SK-N-SH (cell line): ENCODE results near the gene C3orf85. TPM values are rescaled to one million over a fixed set of nuclear protein-coding genes. Genes with fewer than 3 reads are reported as not detected.

Experiments
- CTCF ChIA-PET: fragments of 300-600, 350-600 bp; formaldehyde crosslinking; extraction: SDS; loops from one replicate; lab custom pipeline; 2021; lab: Yijun Ruan, JAX
- POLR2A ChIA-PET: fragments of 350-600 bp; sonication (Branson Sonifier 250); formaldehyde crosslinking; extraction: SDS; loops from one replicate; lab custom pipeline; 2020; ENCODE audit warnings: antibody characterized with exemption, inconsistent platforms; lab: Yijun Ruan, JAX
- DNase-seq: peaks from one replicate; pipeline ENCODE4 v3.0.0; 2012
- H2AFZ ChIP-seq: fragments of 200-600 bp; sonication (generic); 2 replicates; pipeline ENCODE4 v1.8.1; 2016; ENCODE audit warnings: antibody characterized with exemption, mild to moderate bottlenecking, low read depth
- H3F3A ChIP-seq: fragments of 200-600 bp; sonication (generic); replicated peaks from 2 replicates; pipeline ENCODE3; 2016; ENCODE audit warnings: antibody characterized with exemption, mild to moderate bottlenecking; ENCODE audit not compliant: insufficient read depth
- H3K27ac ChIP-seq, 2 experiments: fragments of 200-500 bp in 1 of 2; fragments of 200-600 bp in 1 of 2; sonication (Bioruptor generic) in 1 of 2; sonication (generic), shearing (Covaris generic) in 1 of 2; 2 replicates each; pipeline versions ENCODE4 v1.5.1 to v1.6.1; 2014 to 2016; ENCODE audit warnings: low read depth in 2 of 2, inconsistent platforms in 1 of 2, low read length in 1 of 2, mild to moderate bottlenecking in 1 of 2, mixed read lengths in 1 of 2
- H3K27me3 ChIP-seq: fragments of 200-600 bp; sonication (generic), shearing (Covaris generic); 2 replicates; pipeline ENCODE4 v1.6.1; 2016; ENCODE audit warnings: mixed run types; ENCODE audit not compliant: insufficient read depth
- H3K36me3 ChIP-seq, 2 experiments: fragments of 200-500 bp in 1 of 2; fragments of 200-600 bp in 1 of 2; sonication (Bioruptor generic) in 1 of 2; sonication (generic) in 1 of 2; replicated peaks in 1 of 2; 2 replicates each; pipeline versions ENCODE3 to v1.5.1; 2014 to 2016; ENCODE audit warnings: low read length in 1 of 2, mild to moderate bottlenecking in 1 of 2; ENCODE audit not compliant: insufficient read depth in 2 of 2, control insufficient read depth in 1 of 2
- H3K4me1 ChIP-seq, 2 experiments: fragments of 200-500 bp in 1 of 2; fragments of 200-600 bp in 1 of 2; sonication (Bioruptor generic) in 1 of 2; sonication (generic), shearing (Covaris generic) in 1 of 2; 2 replicates each; pipeline versions ENCODE4 v1.5.1 to v1.6.1; 2014 to 2016; ENCODE audit warnings: low read depth in 1 of 2, low read length in 1 of 2, mixed run types in 1 of 2; ENCODE audit not compliant: insufficient read depth in 2 of 2, control insufficient read depth in 1 of 2
- H3K4me2 ChIP-seq: fragments of 200-600 bp; sonication (generic), shearing (Covaris generic); 2 replicates; pipeline ENCODE4 v1.6.1; 2017; ENCODE audit warnings: mixed run types
- H3K4me3 ChIP-seq, 2 experiments: fragments of 200-500 bp in 1 of 2; fragments of 200-600 bp in 1 of 2; sonication (Bioruptor generic) in 1 of 2; sonication (generic), shearing (Covaris generic) in 1 of 2; 2 replicates each; pipeline versions ENCODE4 v1.5.1 to v1.8.1; 2014 to 2016; ENCODE audit warnings: low read depth in 2 of 2, inconsistent platforms in 1 of 2, low read length in 1 of 2, mild to moderate bottlenecking in 1 of 2, mixed read lengths in 1 of 2, moderate library complexity in 1 of 2
- H3K79me2 ChIP-seq: fragments of 200-600 bp; sonication (generic); 2 replicates; pipeline ENCODE4 v1.8.1; 2017; ENCODE audit warnings: mild to moderate bottlenecking; ENCODE audit not compliant: insufficient read depth
- H3K9ac ChIP-seq: fragments of 200-600 bp; sonication (generic); 2 replicates; pipeline ENCODE4 v1.6.1; 2017; ENCODE audit warnings: mixed run types
- H3K9me2 ChIP-seq: fragments of 200-600 bp; sonication (generic); 2 replicates; pipeline ENCODE4 v1.6.1; 2017; ENCODE audit warnings: mixed run types
- H3K9me3 ChIP-seq: fragments of 200-600 bp; sonication (generic); 2 replicates; pipeline ENCODE4 v1.6.1; 2017; ENCODE audit warnings: mixed run types, mild to moderate bottlenecking, moderate library complexity
- H4K20me1 ChIP-seq: fragments of 200-600 bp; sonication (generic); 2 replicates; pipeline ENCODE4 v1.6.1; 2017; ENCODE audit warnings: mild to moderate bottlenecking, mixed run types; ENCODE audit not compliant: insufficient read depth
- FOXJ3 ChIP-seq: sonication (generic); formaldehyde crosslinking; IDR thresholded peaks from 2 replicates; pipeline ENCODE4 v1.5.1; 2020; ENCODE audit warnings: mild to moderate bottlenecking, missing genetic modification reagents
- GATA2 ChIP-seq: sonication (generic); formaldehyde crosslinking; IDR thresholded peaks from 2 replicates; pipeline ENCODE4 v1.5.0; 2020; ENCODE audit warnings: mild to moderate bottlenecking, missing genetic modification reagents
- MEF2A ChIP-seq: IDR thresholded peaks from 2 replicates; pipeline ENCODE4 v1.4.0; 2012; ENCODE audit warnings: low read depth, borderline replicate concordance
- MXI1 ChIP-seq: IDR thresholded peaks from 2 replicates; pipeline ENCODE4 v1.6.1; 2012; ENCODE audit warnings: mild to moderate bottlenecking, low read depth, low read length, improper control_type of control experiment
- NRF1 ChIP-seq: IDR thresholded peaks from 2 replicates; pipeline ENCODE4 v1.6.1; 2012; ENCODE audit warnings: low read depth, mild to moderate bottlenecking, low read length
- RAD21 ChIP-seq: IDR thresholded peaks from 2 replicates; pipeline ENCODE4 v1.6.1; 2012; ENCODE audit warnings: mild to moderate bottlenecking, low read length
- REST ChIP-seq: IDR thresholded peaks from 2 replicates; pipeline ENCODE4 v1.6.1; 2012; ENCODE audit warnings: mild to moderate bottlenecking, low read depth, low read length, moderate library complexity
- RFX5 ChIP-seq: IDR thresholded peaks from 2 replicates; pipeline ENCODE4 v1.6.1; 2012; ENCODE audit warnings: mild to moderate bottlenecking, improper control_type of control experiment, low read length
- RXRA ChIP-seq: IDR thresholded peaks from 2 replicates; pipeline ENCODE4 v1.4.0; 2012; ENCODE audit warnings: low read depth, mild to moderate bottlenecking, borderline replicate concordance
- SIN3A ChIP-seq: IDR thresholded peaks from 2 replicates; pipeline ENCODE4 v1.6.1; 2012; ENCODE audit warnings: low read depth, mild to moderate bottlenecking, low read length, moderate library complexity, borderline replicate concordance
- TAF1 ChIP-seq: IDR thresholded peaks from 2 replicates; pipeline ENCODE4 v1.6.1; 2012; ENCODE audit warnings: low read depth, mild to moderate bottlenecking, low read length, moderate library complexity, borderline replicate concordance
- TCF12 ChIP-seq: IDR thresholded peaks from 2 replicates; pipeline ENCODE4 v1.4.0; 2012
- YY1 ChIP-seq: IDR thresholded peaks from 2 replicates; pipeline ENCODE4 v1.4.0; 2012; ENCODE audit warnings: low read depth, mild to moderate bottlenecking
- WGBS: methylation state at CpG from one replicate; pipeline ENCODE4 v1.1.6; 2017; ENCODE audit warnings: low lambda C conversion rate; 5-methylcytosine and 5-hydroxymethylcytosine counted together
- polyA plus RNA-seq, 3 experiments: library from polyadenylated mRNA; depleted of rRNA; stranded (reverse); fragments of >200 nt; gene quantifications; 2 replicates each; pipeline ENCODE4 v1.2.3, GENCODE V29; 2012
- TF ChIP-seq, protein P1 (sequence below): fragments of 200-600 bp; sonication (generic); IDR thresholded peaks from 2 replicates; pipeline ENCODE4 v1.6.1; 2017; ENCODE audit warnings: antibody characterized with exemption, mild to moderate bottlenecking, moderate library complexity
- TF ChIP-seq, protein P2 (sequence below): IDR thresholded peaks from 2 replicates; pipeline ENCODE4 v1.4.0; 2012; ENCODE audit warnings: low read depth, borderline replicate concordance
- TF ChIP-seq, protein P3 (sequence below): IDR thresholded peaks from 2 replicates; pipeline ENCODE4 v1.4.0; 2012; ENCODE audit warnings: low read depth, borderline replicate concordance
- TF ChIP-seq, protein P4 (sequence below): fragments of 150-350 bp; IDR thresholded peaks from 2 replicates; pipeline ENCODE4 v1.6.1; 2017; ENCODE audit warnings: antibody characterized with exemption, low read length, low read depth, borderline replicate concordance

Gene C3orf85
- polyA plus RNA-seq, 1 of the 3 experiments (the other 2 are of a cell fraction), result not detected

GRCh38 chr3:109137761-109138160 lies 1.2 kb downstream of the C3orf85 start:
- Histone ChIP-seq H3K27me3 (no peaks in the 10 kb centered on the region), H3K4me2 (no peak overlapping the region), H3K9me2 (no peaks in the 10 kb centered on the region), H3K4me3 (no peak overlapping the region), H3K79me2 (no peaks in the 10 kb centered on the region), H3K27ac (no peak overlapping the region), H3K4me1 (no peaks in the 10 kb centered on the region), H2AFZ (no peak overlapping the region), H3K9ac (no peak overlapping the region), H3F3A (no peaks in the 10 kb centered on the region), H4K20me1 (no peaks in the 10 kb centered on the region), H3K9me3 (no peaks in the 10 kb centered on the region), H3K36me3 (no peaks in the 10 kb centered on the region)
- TF ChIP-seq, protein P1, sequence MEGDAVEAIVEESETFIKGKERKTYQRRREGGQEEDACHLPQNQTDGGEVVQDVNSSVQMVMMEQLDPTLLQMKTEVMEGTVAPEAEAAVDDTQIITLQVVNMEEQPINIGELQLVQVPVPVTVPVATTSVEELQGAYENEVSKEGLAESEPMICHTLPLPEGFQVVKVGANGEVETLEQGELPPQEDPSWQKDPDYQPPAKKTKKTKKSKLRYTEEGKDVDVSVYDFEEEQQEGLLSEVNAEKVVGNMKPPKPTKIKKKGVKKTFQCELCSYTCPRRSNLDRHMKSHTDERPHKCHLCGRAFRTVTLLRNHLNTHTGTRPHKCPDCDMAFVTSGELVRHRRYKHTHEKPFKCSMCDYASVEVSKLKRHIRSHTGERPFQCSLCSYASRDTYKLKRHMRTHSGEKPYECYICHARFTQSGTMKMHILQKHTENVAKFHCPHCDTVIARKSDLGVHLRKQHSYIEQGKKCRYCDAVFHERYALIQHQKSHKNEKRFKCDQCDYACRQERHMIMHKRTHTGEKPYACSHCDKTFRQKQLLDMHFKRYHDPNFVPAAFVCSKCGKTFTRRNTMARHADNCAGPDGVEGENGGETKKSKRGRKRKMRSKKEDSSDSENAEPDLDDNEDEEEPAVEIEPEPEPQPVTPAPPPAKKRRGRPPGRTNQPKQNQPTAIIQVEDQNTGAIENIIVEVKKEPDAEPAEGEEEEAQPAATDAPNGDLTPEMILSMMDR, result no peak
- TF ChIP-seq, protein P2, sequence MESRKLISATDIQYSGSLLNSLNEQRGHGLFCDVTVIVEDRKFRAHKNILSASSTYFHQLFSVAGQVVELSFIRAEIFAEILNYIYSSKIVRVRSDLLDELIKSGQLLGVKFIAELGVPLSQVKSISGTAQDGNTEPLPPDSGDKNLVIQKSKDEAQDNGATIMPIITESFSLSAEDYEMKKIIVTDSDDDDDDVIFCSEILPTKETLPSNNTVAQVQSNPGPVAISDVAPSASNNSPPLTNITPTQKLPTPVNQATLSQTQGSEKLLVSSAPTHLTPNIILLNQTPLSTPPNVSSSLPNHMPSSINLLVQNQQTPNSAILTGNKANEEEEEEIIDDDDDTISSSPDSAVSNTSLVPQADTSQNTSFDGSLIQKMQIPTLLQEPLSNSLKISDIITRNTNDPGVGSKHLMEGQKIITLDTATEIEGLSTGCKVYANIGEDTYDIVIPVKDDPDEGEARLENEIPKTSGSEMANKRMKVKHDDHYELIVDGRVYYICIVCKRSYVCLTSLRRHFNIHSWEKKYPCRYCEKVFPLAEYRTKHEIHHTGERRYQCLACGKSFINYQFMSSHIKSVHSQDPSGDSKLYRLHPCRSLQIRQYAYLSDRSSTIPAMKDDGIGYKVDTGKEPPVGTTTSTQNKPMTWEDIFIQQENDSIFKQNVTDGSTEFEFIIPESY, result no peak
- TF ChIP-seq MEF2A, result no peak
- TF ChIP-seq GATA2, result no peak
- TF ChIP-seq NRF1, result no peak
- TF ChIP-seq TCF12, result no peak
- TF ChIP-seq YY1, result no peak
- WGBS, result 70% methylated on average over 2 of the region's 2 CpGs
- CTCF ChIA-PET, result no interaction called here
- no peak for DNase-seq
- POLR2A ChIA-PET, result no interaction called here

- WGBS, result 49% methylated on average over 4 of the region's 4 CpGs
- Histone ChIP-seq H3K27ac (no peak overlapping the region), H4K20me1 (no peaks in the 10 kb centered on the region), H3F3A (no peaks in the 10 kb centered on the region), H3K36me3 (no peaks in the 10 kb centered on the region), H3K4me1 (no peaks in the 10 kb centered on the region), H2AFZ (no peak overlapping the region), H3K9me2 (no peaks in the 10 kb centered on the region), H3K4me2 (no peak overlapping the region), H3K9ac (no peak overlapping the region), H3K27me3 (no peaks in the 10 kb centered on the region), H3K79me2 (no peaks in the 10 kb centered on the region), H3K9me3 (no peaks in the 10 kb centered on the region), H3K4me3 (no peak overlapping the region)
- POLR2A ChIA-PET, result no interaction called here
- DNase-seq, result no peak
- CTCF ChIA-PET, result no interaction called here
- TF ChIP-seq RAD21, result no peak
- TF ChIP-seq REST, result no peak
- TF ChIP-seq RFX5, result no peak
- TF ChIP-seq, protein P3, sequence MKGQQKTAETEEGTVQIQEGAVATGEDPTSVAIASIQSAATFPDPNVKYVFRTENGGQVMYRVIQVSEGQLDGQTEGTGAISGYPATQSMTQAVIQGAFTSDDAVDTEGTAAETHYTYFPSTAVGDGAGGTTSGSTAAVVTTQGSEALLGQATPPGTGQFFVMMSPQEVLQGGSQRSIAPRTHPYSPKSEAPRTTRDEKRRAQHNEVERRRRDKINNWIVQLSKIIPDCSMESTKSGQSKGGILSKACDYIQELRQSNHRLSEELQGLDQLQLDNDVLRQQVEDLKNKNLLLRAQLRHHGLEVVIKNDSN, result no peak
- TF ChIP-seq RXRA, result no peak
- TF ChIP-seq MXI1, result no peak
- TF ChIP-seq, protein P1, result no peak
- no peak for TF ChIP-seq FOXJ3 (CRISPR knock-in tag)
- no peak for TF ChIP-seq SIN3A
- TF ChIP-seq TAF1, result no peak
- TF ChIP-seq, protein P4, sequence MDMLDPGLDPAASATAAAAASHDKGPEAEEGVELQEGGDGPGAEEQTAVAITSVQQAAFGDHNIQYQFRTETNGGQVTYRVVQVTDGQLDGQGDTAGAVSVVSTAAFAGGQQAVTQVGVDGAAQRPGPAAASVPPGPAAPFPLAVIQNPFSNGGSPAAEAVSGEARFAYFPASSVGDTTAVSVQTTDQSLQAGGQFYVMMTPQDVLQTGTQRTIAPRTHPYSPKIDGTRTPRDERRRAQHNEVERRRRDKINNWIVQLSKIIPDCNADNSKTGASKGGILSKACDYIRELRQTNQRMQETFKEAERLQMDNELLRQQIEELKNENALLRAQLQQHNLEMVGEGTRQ, result no peak
Observed at GRCh38 chr3:109140318-109140717, 3.8 kb downstream of the C3orf85 start.
